Panc1 (cell line): ENCODE results near the gene CHCHD6. TPM values are rescaled to one million over a fixed set of nuclear protein-coding genes. Genes with fewer than 3 reads are reported as not detected.

Source experiments
- ATAC-seq: fragments of 200-7000 bp; cut with Tn5 transposase; 2 replicates; pipeline ENCODE4 v1.9.1; 2020; ENCODE audit warnings: mild to moderate bottlenecking, moderate library complexity
- BruUV-seq: library from RNA; stranded (reverse); fragments of 400-500 nt; replicated peaks from 2 replicates; lab custom pipeline; 2021; lab: Mats Ljungman, UMichigan
- CTCF ChIA-PET: fragments of 300-600 bp; sonication (Branson Sonifier 250); formaldehyde crosslinking; loops from one replicate; lab custom pipeline; 2022; ENCODE audit warnings: antibody characterized with exemption; lab: Charles Lee
- POLR2A ChIA-PET: fragments of 300-600 bp; sonication (Branson Sonifier 250); formaldehyde crosslinking; loops from one replicate; lab custom pipeline; 2022; ENCODE audit warnings: antibody characterized with exemption; lab: Charles Lee
- DNase-seq: peaks from one replicate; pipeline ENCODE4 v3.0.0-alpha.2; 2010; ENCODE audit warnings: low read depth, low spot score
- H3K27ac ChIP-seq: 2 replicates; pipeline ENCODE4 v1.5.1; 2011; ENCODE audit warnings: mild to moderate bottlenecking, low read length, inconsistent platforms
- H3K27me3 ChIP-seq: fragments of 200-500 bp; sonication (Bioruptor generic); 2 replicates; pipeline ENCODE4 v1.6.0; 2014; ENCODE audit warnings: low read length, inconsistent platforms; ENCODE audit not compliant: control insufficient read depth, insufficient read depth
- H3K36me3 ChIP-seq: fragments of 200-500 bp; sonication (Bioruptor generic); 2 replicates; pipeline ENCODE4 v1.5.1; 2014; ENCODE audit warnings: inconsistent platforms, mild to moderate bottlenecking, low read length, moderate library complexity; ENCODE audit not compliant: control insufficient read depth, insufficient read depth
- H3K4me1 ChIP-seq: 2 replicates; pipeline ENCODE4 v1.5.1; 2011; ENCODE audit warnings: inconsistent platforms, mild to moderate bottlenecking, low read length, moderate library complexity; ENCODE audit not compliant: control insufficient read depth, insufficient read depth
- H3K4me3 ChIP-seq, 2 experiments: 2 replicates each; pipeline ENCODE4 v1.5.1; 2011 to 2012; ENCODE audit warnings: low read depth in 2 of 2, low read length in 2 of 2, mild to moderate bottlenecking in 2 of 2, inconsistent platforms in 1 of 2, moderate library complexity in 1 of 2
- H3K9me3 ChIP-seq: fragments of 200-500 bp; sonication (Bioruptor generic); 2 replicates; pipeline ENCODE4 v1.5.1; 2014; ENCODE audit warnings: low read depth, mild to moderate bottlenecking, inconsistent platforms, low read length, moderate library complexity; ENCODE audit not compliant: control insufficient read depth, insufficient read depth
- CTCF ChIP-seq: fragments of 450-650 bp; IDR thresholded peaks from 2 replicates; pipeline ENCODE4 v1.5.1; 2017; ENCODE audit warnings: mild to moderate bottlenecking
- POLR2AphosphoS5 ChIP-seq: IDR thresholded peaks from 2 replicates; pipeline ENCODE4 v1.6.1; 2012; ENCODE audit warnings: mild to moderate bottlenecking, low read depth, low read length, moderate library complexity
- REST ChIP-seq, 2 experiments: IDR thresholded peaks; 2 replicates each; pipeline ENCODE4 v1.6.1; 2011 to 2012; ENCODE audit warnings: low read depth in 2 of 2, control low read depth in 1 of 2, low read length in 1 of 2, mild to moderate bottlenecking in 1 of 2, moderate library complexity in 1 of 2; ENCODE audit not compliant: insufficient read depth in 1 of 2
- SIN3A ChIP-seq: IDR thresholded peaks from 2 replicates; pipeline ENCODE4 v1.6.1; 2012; ENCODE audit warnings: low read depth, mild to moderate bottlenecking, low read length, moderate library complexity, borderline replicate concordance; ENCODE audit not compliant: insufficient read depth
- TCF7L2 ChIP-seq: IDR thresholded peaks from 2 replicates; pipeline ENCODE4 v1.6.1; 2011; ENCODE audit warnings: mild to moderate bottlenecking, low read depth, low read length, inconsistent platforms
- in situ Hi-C: cut with HindIII; loops from 2 replicates; pipeline ENCODE4 v1.10.0; 2016; ENCODE audit warnings: low sequenced_read_pairs, low pct_unique_long_range_greater_than_20kb
- intact Hi-C: fragments of 100-400 bp; cut with micrococcal nuclease; formaldehyde crosslinking; loops from one replicate; pipeline ENCODE4 v1.10.0; 2022; ENCODE audit not compliant: unreplicated experiment
- total RNA-seq: library from RNA; stranded (reverse); gene quantifications from one replicate; pipeline ENCODE4 v1.2.1, GENCODE V29; 2021; ENCODE audit not compliant: unreplicated experiment

CHCHD6 gene
- total RNA-seq, 1 experiment from 2014 or later, result 31.5 TPM

- no peak overlapping the region for H3K27ac ChIP-seq
- 0 out of 2 replicates have a peak, but pooled peaks cover 2% of the 10 kb centered on the region for H3K36me3 ChIP-seq
- no peak overlapping the region for H3K4me3 ChIP-seq
- BruUV-seq, result no TSS peak
- peaks cover 20% of the 10 kb centered on the region for H3K27me3 ChIP-seq
- DNase-seq (no peak), ATAC-seq (no peak)
- CTCF ChIA-PET, result no interaction called here
- intact Hi-C loops, result loop anchor here (10.0 kb wide), 1 partner anchor 139 kb away; the partner anchor contains the start of gene CHST13
- in situ Hi-C loops, result no loop called here
- TF ChIP-seq TCF7L2 (no peak), CTCF (no peak), REST (IDR thresholded peaks at IDR 0.05; ENCODE audit: insufficient read depth in 1 of 2, low read depth in 2 of 2, low read length in 1 of 2) (no peak), POLR2AphosphoS5 (no peak), SIN3A (no peak)
- no peaks in the 10 kb centered on the region for H3K9me3 ChIP-seq
- POLR2A ChIA-PET, result no interaction called here
- H3K4me1 ChIP-seq, result no peaks in the 10 kb centered on the region
Observed at GRCh38 chr3:126663750-126664149, 40.3 kb upstream of the CHCHD6 start.

- in situ Hi-C loops, result no loop called here
- BruUV-seq, result no TSS peak
- ChIA-PET CTCF (no interaction called here), POLR2A (interaction anchor here (0.5 kb wide), 1 partner anchor 628 kb away, joined by 4 read pairs; no protein-coding TSS in a partner anchor)
- no peak overlapping the region for H3K27ac ChIP-seq
- TF ChIP-seq CTCF, result no peak; the same call in 1 of the 2 replicates
- TF ChIP-seq REST (IDR thresholded peaks at IDR 0.05; ENCODE audit: insufficient read depth in 1 of 2, low read depth in 2 of 2, low read length in 1 of 2), result no peak
- no peak for TF ChIP-seq TCF7L2
- peaks cover 20% of the 10 kb centered on the region for H3K27me3 ChIP-seq
- ATAC-seq (0 out of 2 replicates have a peak, but pooled peaks have one; percentile 39), DNase-seq (no peak)
- no peaks in the 10 kb centered on the region for H3K4me1 ChIP-seq
- H3K4me3 ChIP-seq, result no peak overlapping the region
- 0 out of 2 replicates have a peak, but pooled peaks cover 2% of the 10 kb centered on the region for H3K36me3 ChIP-seq
- intact Hi-C loops, result loop anchor here (10.0 kb wide), 1 partner anchor 140 kb away; the partner anchor contains the start of gene CHST13
- H3K9me3 ChIP-seq, result no peaks in the 10 kb centered on the region
Observed at GRCh38 chr3:126664591-126665214, 39.3 kb upstream of the CHCHD6 start.
